Neural cell (in vitro differentiated cells): ENCODE results near the gene TPD52L1. TPM values are rescaled to one million over a fixed set of nuclear protein-coding genes. Genes with fewer than 3 reads are reported as not detected.

Experiments used
- H2AFZ ChIP-seq: fragments of 200-600, 300-800 bp; sonication (generic), shearing (Covaris generic); 2 replicates; pipeline ENCODE4 v1.6.0; 2014; ENCODE audit warnings: low read depth, mild to moderate bottlenecking, antibody characterized with exemption, low read length, moderate library complexity
- H3F3A ChIP-seq: fragments of 200-600 bp; shearing (Covaris generic); 2 replicates; pipeline ENCODE4 v1.6.1; 2016; ENCODE audit warnings: mild to moderate bottlenecking, moderate library complexity, mixed read lengths, antibody characterized with exemption, low read length; ENCODE audit not compliant: insufficient read depth, poor library complexity, severe bottlenecking
- H3K27ac ChIP-seq: fragments of 200-600, 300-800 bp; sonication (generic), shearing (Covaris generic); 2 replicates; pipeline ENCODE4 v1.5.1; 2014; ENCODE audit warnings: mild to moderate bottlenecking, low read length, moderate library complexity
- H3K27me3 ChIP-seq: fragments of 300-800, 200-600 bp; sonication (generic), shearing (Covaris generic); 2 replicates; pipeline ENCODE4 v1.6.0; 2014; ENCODE audit warnings: mild to moderate bottlenecking, low read depth, low read length, moderate library complexity; ENCODE audit not compliant: insufficient read depth
- H3K36me3 ChIP-seq: fragments of 300-800, 200-600 bp; sonication (generic), shearing (Covaris generic); 2 replicates; pipeline ENCODE4 v1.5.1; 2014; ENCODE audit warnings: mild to moderate bottlenecking, antibody characterized with exemption, low read length, moderate library complexity; ENCODE audit not compliant: insufficient read depth
- H3K4me2 ChIP-seq: fragments of 300-800, 200-600 bp; sonication (generic), shearing (Covaris generic); 2 replicates; pipeline ENCODE4 v1.6.0; 2014; ENCODE audit warnings: mild to moderate bottlenecking, low read length
- H3K4me3 ChIP-seq: fragments of 300-800, 200-600 bp; sonication (generic), shearing (Covaris generic); 2 replicates; pipeline ENCODE4 v1.5.1; 2014; ENCODE audit warnings: mild to moderate bottlenecking, low read length, moderate library complexity
- H3K79me2 ChIP-seq: fragments of 200-600 bp; shearing (Covaris generic); replicated peaks from 2 replicates; pipeline ENCODE4 v1.6.0; 2014; ENCODE audit warnings: mild to moderate bottlenecking, low read length, moderate library complexity; ENCODE audit not compliant: insufficient read depth
- H3K9ac ChIP-seq: fragments of 300-800, 200-600 bp; sonication (generic), shearing (Covaris generic); 2 replicates; pipeline ENCODE4 v1.6.1; 2016; ENCODE audit warnings: mild to moderate bottlenecking, low read length, mixed read lengths
- H3K9me2 ChIP-seq: fragments of 200-600 bp; shearing (Covaris generic); 2 replicates; pipeline ENCODE4 v1.6.1; 2016; ENCODE audit warnings: mild to moderate bottlenecking, low read length, mixed read lengths; ENCODE audit not compliant: insufficient read depth
- H3K9me3 ChIP-seq: fragments of 200-600, 300-800 bp; sonication (generic), shearing (Covaris generic); 2 replicates; pipeline ENCODE4 v1.6.1; 2016; ENCODE audit warnings: mild to moderate bottlenecking, mixed run types, low read length, moderate library complexity, mixed read lengths
- H4K20me1 ChIP-seq: fragments of 200-600 bp; shearing (Covaris generic); 2 replicates; pipeline ENCODE4 v1.6.1; 2016; ENCODE audit warnings: mild to moderate bottlenecking, mixed run types; ENCODE audit not compliant: insufficient read depth
- CTCF ChIP-seq: fragments of 450-650 bp; IDR thresholded peaks from 2 replicates; pipeline ENCODE4 v1.5.1; 2014; ENCODE audit warnings: antibody characterized with exemption, mild to moderate bottlenecking, moderate library complexity; ENCODE audit not compliant: poor library complexity, severe bottlenecking
- EP300 ChIP-seq: fragments of 450-650 bp; conservative IDR thresholded peaks from 2 replicates; pipeline ENCODE4 v1.6.1; 2014; ENCODE audit warnings: antibody characterized with exemption, mild to moderate bottlenecking, moderate library complexity; ENCODE audit not compliant: poor library complexity, severe bottlenecking
- EZH2 ChIP-seq: fragments of 200-600, 300-800 bp; shearing (Covaris generic), sonication (generic); IDR thresholded peaks from 2 replicates; pipeline ENCODE4 v1.6.1; 2014; ENCODE audit warnings: antibody characterized with exemption, low read length, borderline replicate concordance, mild to moderate bottlenecking; ENCODE audit not compliant: insufficient read depth, poor library complexity, severe bottlenecking
- MXI1 ChIP-seq: fragments of 450-650 bp; conservative IDR thresholded peaks from 2 replicates; pipeline ENCODE4 v1.6.1; 2014; ENCODE audit warnings: antibody characterized with exemption, mild to moderate bottlenecking; ENCODE audit not compliant: poor library complexity, severe bottlenecking
- POLR2AphosphoS5 ChIP-seq: IDR thresholded peaks from 2 replicates; pipeline ENCODE4 v1.6.1; 2012
- RAD21 ChIP-seq: fragments of 450-650 bp; conservative IDR thresholded peaks from 2 replicates; pipeline ENCODE4 v1.6.1; 2014; ENCODE audit warnings: antibody characterized with exemption, mild to moderate bottlenecking, moderate library complexity
- REST ChIP-seq: IDR thresholded peaks from 2 replicates; pipeline ENCODE4 v1.6.1; 2012; ENCODE audit warnings: borderline replicate concordance
- SMC3 ChIP-seq: fragments of 450-650 bp; conservative IDR thresholded peaks from 2 replicates; pipeline ENCODE4 v1.6.1; 2014; ENCODE audit warnings: antibody characterized with exemption, mild to moderate bottlenecking, moderate library complexity; ENCODE audit not compliant: poor library complexity
- TAF1 ChIP-seq: IDR thresholded peaks from 2 replicates; pipeline ENCODE4 v1.6.1; 2012; ENCODE audit warnings: low read depth
- polyA plus RNA-seq: library from polyadenylated mRNA; depleted of rRNA; stranded (reverse); fragments of >200 nt; gene quantifications from 2 replicates; pipeline ENCODE4 v1.2.3, GENCODE V29; 2014

The TPD52L1 gene
- polyA plus RNA-seq, 1 donor from 2014 or later = 8.9 TPM

- Histone ChIP-seq H3K4me2 (no peak overlapping the region), H3K79me2 (no peaks in the 10 kb centered on the region), H3K27me3 (no peaks in the 10 kb centered on the region), H3K9me2 (no peaks in the 10 kb centered on the region), H3K36me3 (no peaks in the 10 kb centered on the region), H3K4me3 (no peak overlapping the region), H3K9ac (no peak overlapping the region), H3K9me3 (no peaks in the 10 kb centered on the region), H3K27ac (no peak overlapping the region), H3F3A (no peaks in the 10 kb centered on the region), H2AFZ (no peak overlapping the region), H4K20me1 (no peaks in the 10 kb centered on the region)
- no peak for TF ChIP-seq RAD21
- TF ChIP-seq EZH2 = no peak
- no peak for TF ChIP-seq SMC3
- no peak for TF ChIP-seq EP300
- TF ChIP-seq CTCF = no peak
- TF ChIP-seq POLR2AphosphoS5 = no peak
- no peak for TF ChIP-seq MXI1
- TF ChIP-seq TAF1 = no peak
- TF ChIP-seq REST = no peak
These were observed 48.6 kb downstream of the TPD52L1 start for GRCh38 chr6:125201961-125202729.

- H3K9me3 ChIP-seq = no peaks in the 10 kb centered on the region
- H3K4me3 ChIP-seq = no peak overlapping the region
- no peak overlapping the region for H3K4me2 ChIP-seq
- TF ChIP-seq REST (no peak), EZH2 (no peak), CTCF (no peak), TAF1 (no peak)
- H3K9ac ChIP-seq = no peak overlapping the region
- H3K79me2 ChIP-seq = no peaks in the 10 kb centered on the region
- no peaks in the 10 kb centered on the region for H3K27me3 ChIP-seq
- H2AFZ ChIP-seq = no peak overlapping the region
- H3F3A ChIP-seq = no peaks in the 10 kb centered on the region
- no peaks in the 10 kb centered on the region for H4K20me1 ChIP-seq
- no peaks in the 10 kb centered on the region for H3K36me3 ChIP-seq
- no peak overlapping the region for H3K27ac ChIP-seq
- no peaks in the 10 kb centered on the region for H3K9me2 ChIP-seq
These were observed 49.8 kb downstream of the TPD52L1 start for GRCh38 chr6:125203395-125203794.
